BLaER1 treated with 17β-estradiol and CSF1 and Interleukin-3, amounts not matched to agents 10 nM and 100 nM (cell line): ENCODE results near the gene SLC6A9.
A peak's percentile ranks its signal among the peaks of the same experiment; 100 is the strongest.

Source experiments
- H3K27ac ChIP-seq, 11 experiments: shearing (Covaris generic); formaldehyde crosslinking; 2 replicates each; pipeline ENCODE4 v1.8.1; 2022
- H3K27me3 ChIP-seq, 11 experiments: shearing (Covaris generic); formaldehyde crosslinking; 2 replicates each; pipeline ENCODE4 v1.8.1; 2022
- H3K36me3 ChIP-seq, 11 experiments: shearing (Covaris generic); formaldehyde crosslinking; 2 replicates each; pipeline ENCODE4 v1.8.1; 2022
- H3K4me1 ChIP-seq, 10 experiments: shearing (Covaris generic); formaldehyde crosslinking; 2 replicates each; pipeline ENCODE4 v1.8.1; 2022
- H3K4me2 ChIP-seq, 11 experiments: shearing (Covaris generic); formaldehyde crosslinking; 2 replicates each; pipeline ENCODE4 v1.8.1; 2022
- H3K4me3 ChIP-seq, 10 experiments: shearing (Covaris generic); formaldehyde crosslinking; 2 replicates each; pipeline ENCODE4 v1.8.1; 2022
- H3K9ac ChIP-seq, 11 experiments: shearing (Covaris generic); formaldehyde crosslinking; 2 replicates each; pipeline ENCODE4 v1.8.1; 2022
- H3K9me3 ChIP-seq, 11 experiments: shearing (Covaris generic); formaldehyde crosslinking; replicated peaks in 1 of 11; 2 replicates each; pipeline ENCODE4 v1.8.1; 2022
- H4K20me1 ChIP-seq, 11 experiments: shearing (Covaris generic); formaldehyde crosslinking; 2 replicates each; pipeline ENCODE4 v1.8.1; 2022
- Cebpa-rat ChIP-seq, 11 experiments: shearing (Covaris generic); IDR thresholded peaks; 2 replicates each; pipeline ENCODE4 v1.8.1; 2022

Gene SLC6A9

DNA sequence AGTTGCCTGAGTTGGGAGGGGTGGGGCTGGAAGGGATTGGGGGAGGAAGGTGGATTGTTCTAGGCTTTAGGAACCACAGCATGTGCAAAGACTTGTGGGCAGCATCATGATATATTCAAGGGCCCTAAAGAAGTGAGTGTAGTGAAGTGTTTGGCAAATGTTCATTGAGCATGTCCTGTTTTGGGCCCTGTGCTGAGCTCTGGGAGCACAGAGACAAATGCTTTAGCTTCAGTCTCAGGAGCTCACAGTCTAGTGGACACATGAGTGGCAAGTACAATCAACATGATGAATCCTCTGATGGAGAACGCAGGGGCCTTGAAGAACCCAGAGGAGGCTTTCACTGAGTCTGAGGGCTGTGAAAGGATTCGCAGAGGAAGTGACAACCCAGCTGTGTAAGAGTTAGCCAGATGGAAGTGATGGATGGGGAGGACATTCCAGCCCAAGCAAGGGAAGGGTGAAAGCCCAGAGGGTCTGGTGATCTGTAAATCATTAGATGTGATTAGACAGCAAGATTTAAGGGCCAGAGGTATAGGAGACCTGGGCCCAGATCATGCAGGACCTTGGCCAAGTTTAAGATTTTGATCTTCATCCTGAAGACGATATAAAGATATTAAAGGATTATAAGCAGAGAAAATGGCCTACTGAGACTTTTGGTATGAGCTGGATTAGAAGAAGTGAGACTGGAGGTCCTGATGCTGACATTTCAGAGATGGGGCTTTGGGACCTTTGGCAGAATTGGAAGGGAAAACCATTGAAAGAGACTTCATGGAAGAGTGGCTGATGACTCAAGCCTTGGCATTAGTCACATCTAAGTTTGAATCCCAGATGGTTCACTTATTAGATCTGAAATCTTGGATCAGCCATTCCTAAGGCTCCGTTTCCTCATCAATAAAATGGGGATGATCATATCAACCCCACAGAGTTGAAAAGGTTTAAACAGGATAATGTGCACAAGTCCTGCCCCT lies 80.0 kb downstream of the SLC6A9 start:
- H3K27ac ChIP-seq: no peak overlapping the region
- peaks cover 15 to 55% (median 28%) of the 10 kb centered on the region in 11 experiments; a peak in 21 of 22 replicates for H3K36me3 ChIP-seq
- H3K9me3 ChIP-seq: no peaks in the 10 kb centered on the region
- H3K4me3 ChIP-seq: no peak overlapping the region
- H3K4me2 ChIP-seq: peak overlapping the region in 2 of 11 experiments; percentile 6 to 11; a peak in 2 of 22 replicates
- peaks cover 13 to 90% (median 49%) of the 10 kb centered on the region in 11 experiments; a peak in 20 of 22 replicates for H4K20me1 ChIP-seq
- no peak overlapping the region for H3K9ac ChIP-seq
- peaks cover 22 to 38% (median 32%) of the 10 kb centered on the region in 10 experiments for H3K4me1 ChIP-seq
- TF ChIP-seq Cebpa-rat (IDR thresholded peaks at IDR 0.05): no peak
- H3K27me3 ChIP-seq: no peaks in the 10 kb centered on the region

DNA sequence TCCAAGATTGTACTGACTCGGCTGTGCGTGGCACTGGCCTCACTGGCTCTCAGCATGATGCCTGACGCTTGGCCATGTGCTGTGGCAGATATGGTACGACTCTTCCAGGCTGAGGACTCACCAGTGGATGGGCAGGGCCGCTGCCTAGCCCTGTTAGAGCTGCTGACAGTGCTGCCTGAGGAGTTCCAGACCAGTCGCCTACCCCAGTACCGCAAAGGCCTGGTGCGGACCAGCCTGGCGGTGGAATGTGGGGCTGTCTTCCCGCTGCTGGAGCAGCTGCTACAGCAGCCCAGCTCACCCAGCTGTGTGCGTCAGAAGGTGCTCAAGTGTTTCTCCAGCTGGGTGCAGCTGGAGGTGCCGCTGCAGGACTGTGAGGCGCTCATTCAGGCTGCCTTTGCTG lies 81.6 kb downstream of the SLC6A9 start:
- no peaks in the 10 kb centered on the region for H3K27me3 ChIP-seq
- peaks cover 12 to 77% (median 43%) of the 10 kb centered on the region in 11 experiments; a peak in 19 of 22 replicates for H4K20me1 ChIP-seq
- H3K9ac ChIP-seq: no peak overlapping the region
- H3K4me1 ChIP-seq: peaks cover 33 to 52% (median 45%) of the 10 kb centered on the region in 10 experiments
- H3K4me3 ChIP-seq: no peak overlapping the region
- H3K36me3 ChIP-seq: peaks cover 12 to 43% (median 21%) of the 10 kb centered on the region in 11 experiments; a peak in 21 of 22 replicates
- no peaks in the 10 kb centered on the region for H3K9me3 ChIP-seq
- H3K27ac ChIP-seq: no peak overlapping the region
- TF ChIP-seq Cebpa-rat (IDR thresholded peaks at IDR 0.05): no peak
- H3K4me2 ChIP-seq: peak overlapping the region in 2 of 11 experiments; percentile 78 to 98; a peak in 1 of 22 replicates

DNA sequence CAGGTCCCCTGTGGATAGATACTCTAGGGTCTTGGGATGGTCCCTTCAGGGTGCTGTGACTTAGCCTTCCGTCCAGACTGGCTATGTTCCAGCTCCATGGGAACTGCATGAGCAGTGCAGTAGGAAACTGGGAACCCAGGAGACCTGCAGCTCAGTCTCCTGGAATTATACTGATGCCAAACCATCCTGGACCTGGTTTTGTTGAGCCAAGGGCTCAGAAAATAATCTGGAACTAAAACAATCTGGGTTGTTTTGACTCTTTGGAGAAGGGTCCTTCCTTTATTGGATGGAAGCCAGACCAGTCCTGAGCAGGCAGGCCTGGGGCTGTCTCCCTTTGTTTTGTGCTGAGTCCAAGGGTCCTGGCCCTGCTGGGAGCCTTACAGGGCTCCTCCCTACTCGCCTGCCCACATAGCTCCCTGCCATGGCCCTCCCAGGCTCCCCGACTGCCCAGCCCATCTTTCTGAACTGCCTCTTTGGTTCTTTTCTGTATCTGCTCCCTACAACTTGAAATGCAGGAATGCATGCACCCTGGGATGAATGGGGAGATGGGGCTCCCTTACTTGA lies 83.3 kb downstream of the SLC6A9 start:
- peak overlapping the region; percentile 74 to 92 (median 78) for H3K4me3 ChIP-seq
- H3K4me2 ChIP-seq: peak overlapping the region; percentile 78 to 100 (median 99)
- H3K36me3 ChIP-seq: peaks cover 13 to 45% (median 22%) of the 10 kb centered on the region in 11 experiments; a peak in 21 of 22 replicates
- H3K9ac ChIP-seq: peak overlapping the region; percentile 88 to 100 (median 98)
- H3K4me1 ChIP-seq: peaks cover 39 to 58% (median 51%) of the 10 kb centered on the region in 10 experiments
- peak overlapping the region in 9 of 11 experiments; percentile 96 to 100 (median 99); a peak in 15 of 22 replicates for H3K27ac ChIP-seq
- no peaks in the 10 kb centered on the region for H3K27me3 ChIP-seq
- H4K20me1 ChIP-seq: peaks cover 0 to 70% (median 26%) of the 10 kb centered on the region in 11 experiments; a peak in 15 of 22 replicates
- H3K9me3 ChIP-seq: no peaks in the 10 kb centered on the region
- TF ChIP-seq Cebpa-rat (IDR thresholded peaks at IDR 0.05): no peak

DNA sequence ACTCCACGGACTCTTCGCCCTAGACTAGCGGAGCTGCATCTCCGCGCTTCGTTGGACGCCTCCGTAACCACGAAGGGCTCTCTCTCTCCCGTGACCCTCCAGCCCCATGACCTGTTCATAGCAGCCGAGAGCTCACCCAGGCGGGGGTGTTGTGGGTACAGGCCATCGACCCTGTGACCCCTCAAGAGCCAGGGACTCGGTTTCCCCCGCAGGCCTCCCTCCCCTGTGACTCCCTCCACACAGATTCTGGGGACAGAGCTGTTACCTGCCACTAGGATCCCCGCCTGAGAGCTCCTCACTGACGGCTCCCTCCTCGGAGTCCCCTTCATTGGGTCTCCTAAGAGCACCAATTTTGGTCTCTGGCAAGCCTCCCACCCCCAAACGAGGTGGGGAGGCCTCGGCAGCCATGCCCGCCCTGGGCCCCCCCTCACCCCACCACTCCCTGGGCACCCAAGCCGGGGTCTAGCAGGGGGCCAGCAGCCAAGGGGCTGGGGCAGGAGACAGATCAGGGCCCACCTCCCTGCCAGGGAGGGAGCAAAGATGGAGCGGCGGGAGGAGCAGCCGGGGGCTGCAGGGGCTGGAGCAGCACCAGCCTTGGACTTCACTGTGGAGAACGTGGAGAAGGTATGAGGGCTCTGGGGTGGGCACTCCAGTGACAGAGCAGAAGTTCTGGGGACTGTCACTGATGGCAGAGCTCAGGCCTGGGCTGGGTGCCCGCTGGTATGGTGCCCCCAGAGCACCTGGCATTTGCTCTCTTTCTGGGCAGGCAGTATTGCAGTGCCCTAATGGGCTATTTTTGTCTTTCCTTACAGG lies 84.0 kb downstream of the SLC6A9 start:
- peaks cover 0 to 70% (median 21%) of the 10 kb centered on the region in 11 experiments; a peak in 12 of 22 replicates for H4K20me1 ChIP-seq
- peak overlapping the region; percentile 74 to 92 (median 78) for H3K4me3 ChIP-seq
- H3K27ac ChIP-seq: peak overlapping the region; percentile 91 to 100 (median 98)
- H3K9ac ChIP-seq: peak overlapping the region; percentile 88 to 100 (median 98)
- H3K36me3 ChIP-seq: peaks cover 13 to 47% (median 22%) of the 10 kb centered on the region in 11 experiments; a peak in 21 of 22 replicates
- peaks cover 34 to 60% (median 50%) of the 10 kb centered on the region in 10 experiments for H3K4me1 ChIP-seq
- peak overlapping the region; percentile 78 to 100 (median 99) for H3K4me2 ChIP-seq
- H3K9me3 ChIP-seq: no peaks in the 10 kb centered on the region
- no peaks in the 10 kb centered on the region for H3K27me3 ChIP-seq
- TF ChIP-seq Cebpa-rat (IDR thresholded peaks at IDR 0.05): no peak
